Gastroesophageal sphincter (tissue), 3 donors: ENCODE data around the gene USP5.
A peak's percentile ranks its signal among the peaks of the same experiment; 100 is the strongest.

Experiments used
- EP300 ChIP-seq: sonication (generic); formaldehyde crosslinking; IDR thresholded peaks from one replicate; pipeline ENCODE4 v1.6.1; 2017; ENCODE audit warnings: antibody characterized with exemption, mild to moderate bottlenecking
- POLR2A ChIP-seq, 2 donors: fragments of 450-650 bp; IDR thresholded peaks; one replicate each; pipeline ENCODE4 v1.6.1; 2017; ENCODE audit warnings: antibody characterized with exemption in 2 of 2, mild to moderate bottlenecking in 2 of 2, moderate library complexity in 1 of 2
- POLR2AphosphoS5 ChIP-seq: sonication (generic); formaldehyde crosslinking; IDR thresholded peaks from one replicate; pipeline ENCODE4 v1.6.1; 2017; ENCODE audit warnings: antibody characterized with exemption
- TF ChIP-seq, protein P1 (sequence below), 4 experiments: fragments of 200-600 bp in 2 of 4; fragments of 450-650 bp in 2 of 4; sonication (generic) in 1 of 4; IDR thresholded peaks; one replicate each; pipeline ENCODE4 v1.5.1; 2017 to 2019; ENCODE audit warnings: antibody characterized with exemption in 4 of 4, mild to moderate bottlenecking in 2 of 4, moderate library complexity in 2 of 4

DNA sequence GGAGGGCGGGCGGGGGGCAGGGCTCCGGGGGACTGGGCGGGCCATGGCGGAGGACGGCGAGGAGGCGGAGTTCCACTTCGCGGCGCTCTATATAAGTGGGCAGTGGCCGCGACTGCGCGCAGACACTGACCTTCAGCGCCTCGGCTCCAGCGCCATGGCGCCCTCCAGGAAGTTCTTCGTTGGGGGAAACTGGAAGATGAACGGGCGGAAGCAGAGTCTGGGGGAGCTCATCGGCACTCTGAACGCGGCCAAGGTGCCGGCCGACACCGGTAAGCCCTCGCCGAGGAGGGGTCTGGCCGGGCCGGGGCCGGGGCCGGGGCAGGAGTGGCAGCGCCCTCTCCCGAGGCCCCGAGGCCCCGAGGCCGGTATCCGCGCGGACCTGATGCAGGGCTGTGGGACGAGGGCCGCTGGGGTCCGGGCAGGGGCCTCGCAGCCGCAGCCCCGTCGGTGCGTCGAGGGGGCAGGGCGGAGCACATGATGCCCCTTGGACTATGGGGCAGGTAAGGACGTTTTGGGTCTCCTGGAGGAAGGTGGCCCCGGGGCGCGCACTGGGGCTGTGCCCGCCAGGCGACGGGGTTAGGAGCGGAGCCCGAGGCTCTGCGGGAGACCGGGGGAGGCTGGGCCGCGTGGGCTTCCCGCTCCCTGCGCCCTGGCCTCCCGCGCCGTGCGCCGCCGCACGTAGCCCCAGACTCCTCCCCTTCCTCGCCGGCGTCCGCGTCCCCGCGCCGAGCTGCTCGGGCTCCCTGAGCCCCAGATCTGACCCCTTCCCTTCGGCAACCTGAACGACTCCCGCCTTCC is 15.7 kb downstream of the USP5 start, which contains the start of gene TPI1:
- TF ChIP-seq POLR2AphosphoS5 = peak; percentile 99
- TF ChIP-seq, protein P1, sequence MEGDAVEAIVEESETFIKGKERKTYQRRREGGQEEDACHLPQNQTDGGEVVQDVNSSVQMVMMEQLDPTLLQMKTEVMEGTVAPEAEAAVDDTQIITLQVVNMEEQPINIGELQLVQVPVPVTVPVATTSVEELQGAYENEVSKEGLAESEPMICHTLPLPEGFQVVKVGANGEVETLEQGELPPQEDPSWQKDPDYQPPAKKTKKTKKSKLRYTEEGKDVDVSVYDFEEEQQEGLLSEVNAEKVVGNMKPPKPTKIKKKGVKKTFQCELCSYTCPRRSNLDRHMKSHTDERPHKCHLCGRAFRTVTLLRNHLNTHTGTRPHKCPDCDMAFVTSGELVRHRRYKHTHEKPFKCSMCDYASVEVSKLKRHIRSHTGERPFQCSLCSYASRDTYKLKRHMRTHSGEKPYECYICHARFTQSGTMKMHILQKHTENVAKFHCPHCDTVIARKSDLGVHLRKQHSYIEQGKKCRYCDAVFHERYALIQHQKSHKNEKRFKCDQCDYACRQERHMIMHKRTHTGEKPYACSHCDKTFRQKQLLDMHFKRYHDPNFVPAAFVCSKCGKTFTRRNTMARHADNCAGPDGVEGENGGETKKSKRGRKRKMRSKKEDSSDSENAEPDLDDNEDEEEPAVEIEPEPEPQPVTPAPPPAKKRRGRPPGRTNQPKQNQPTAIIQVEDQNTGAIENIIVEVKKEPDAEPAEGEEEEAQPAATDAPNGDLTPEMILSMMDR (IDR thresholded peaks at IDR 0.05) = no peak
- peak; percentile 98 to 99 for TF ChIP-seq POLR2A (IDR thresholded peaks at IDR 0.05)
- no peak for TF ChIP-seq EP300
